ENCODE data around the gene PLXNA4. TPM values are rescaled to one million over a fixed set of nuclear protein-coding genes. Genes with fewer than 3 reads are reported as not detected.

PLXNA4 gene
- polyA plus RNA-seq, 1 experiment, result 0.22 TPM

- no peaks in the 10 kb centered on the region for H3K36me3 ChIP-seq (ENCODE audit: control insufficient read depth, insufficient read depth, low read length)
- H3K4me3 ChIP-seq (ENCODE audit: low read depth, low read length), result no peak overlapping the region
- DNase-seq (ENCODE audit: low read depth), result no peak
- ChIA-PET CTCF (no interaction called here), POLR2A (no interaction called here)
- no peak for TF ChIP-seq CTCF (IDR thresholded peaks at IDR 0.05; ENCODE audit: insufficient read depth, low read depth, low read length)
- no peaks in the 10 kb centered on the region for H3K27me3 ChIP-seq (ENCODE audit: control insufficient read depth, insufficient read depth, low read length)
Measured at GRCh38 chr7:132514430-132514829, 61.8 kb downstream of the PLXNA4 start.

GRCh38 chr7:132511921-132512320, 64.3 kb downstream of the PLXNA4 start:
- CTCF ChIA-PET, result interaction anchor here (0.9 kb wide), 1 partner anchor 566 kb away, joined by 3 read pairs; no protein-coding TSS in a partner anchor
- TF ChIP-seq CTCF (IDR thresholded peaks at IDR 0.05; ENCODE audit: insufficient read depth, low read depth, low read length), result no peak
- POLR2A ChIA-PET, result no interaction called here
- H3K4me3 ChIP-seq (ENCODE audit: low read depth, low read length), result no peak overlapping the region
- H3K27me3 ChIP-seq (ENCODE audit: control insufficient read depth, insufficient read depth, low read length), result no peaks in the 10 kb centered on the region
- no peaks in the 10 kb centered on the region for H3K36me3 ChIP-seq (ENCODE audit: control insufficient read depth, insufficient read depth, low read length)
- DNase-seq (ENCODE audit: low read depth), result no peak

DNA sequence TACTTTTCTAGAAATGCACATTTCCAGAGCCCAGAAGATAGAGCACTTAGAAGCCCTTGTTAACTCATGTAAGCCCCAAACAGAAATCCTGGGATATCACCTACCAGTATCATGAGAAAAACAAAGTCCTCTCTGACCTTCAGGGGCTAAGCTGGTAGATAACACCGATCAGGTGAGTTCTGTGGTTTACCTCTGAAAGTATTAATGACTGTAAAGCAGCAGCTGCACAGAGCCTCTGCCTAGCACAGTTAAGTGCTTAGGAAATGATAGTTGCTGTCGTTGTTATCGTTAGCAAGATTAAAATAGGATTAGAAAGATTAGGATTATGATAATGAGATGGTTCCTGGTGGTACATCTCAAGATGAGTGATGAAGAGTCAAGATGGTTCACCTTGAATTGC, 64.9 kb downstream of the PLXNA4 start:
- no peak for DNase-seq (ENCODE audit: low read depth)
- no peaks in the 10 kb centered on the region for H3K36me3 ChIP-seq (ENCODE audit: control insufficient read depth, insufficient read depth, low read length)
- no peak for TF ChIP-seq CTCF (IDR thresholded peaks at IDR 0.05; ENCODE audit: insufficient read depth, low read depth, low read length)
- CTCF ChIA-PET, result interaction anchor here (0.9 kb wide), 1 partner anchor 566 kb away, joined by 3 read pairs; no protein-coding TSS in a partner anchor
- POLR2A ChIA-PET, result no interaction called here
- no peaks in the 10 kb centered on the region for H3K27me3 ChIP-seq (ENCODE audit: control insufficient read depth, insufficient read depth, low read length)
- no peak overlapping the region for H3K4me3 ChIP-seq (ENCODE audit: low read depth, low read length)

DNA sequence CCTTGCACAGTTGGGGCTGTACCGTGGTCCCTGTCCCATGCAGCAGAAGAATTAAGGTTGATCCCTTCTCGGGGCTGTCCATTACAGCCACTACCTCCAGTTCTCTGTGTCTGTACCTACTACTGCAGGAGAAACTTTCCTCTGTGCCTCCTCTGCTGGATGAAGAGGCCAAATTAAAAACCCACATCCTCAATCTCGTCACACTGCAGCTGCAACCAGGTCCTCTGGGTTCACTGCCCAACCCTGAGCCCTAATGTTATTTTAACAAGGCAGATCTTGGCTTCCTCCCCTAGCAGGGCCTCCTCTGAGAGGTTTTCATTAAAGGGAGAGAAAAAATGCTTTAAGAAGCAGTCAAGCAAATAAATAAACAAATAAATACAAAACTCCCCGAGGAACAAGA, 66.6 kb downstream of the PLXNA4 start:
- ChIA-PET CTCF (no interaction called here), POLR2A (no interaction called here)
- TF ChIP-seq CTCF (IDR thresholded peaks at IDR 0.05; ENCODE audit: insufficient read depth, low read depth, low read length), result no peak
- H3K27me3 ChIP-seq (ENCODE audit: control insufficient read depth, insufficient read depth, low read length), result no peaks in the 10 kb centered on the region
- H3K4me3 ChIP-seq (ENCODE audit: low read depth, low read length), result no peak overlapping the region
- no peak for DNase-seq (ENCODE audit: low read depth)
- H3K36me3 ChIP-seq (ENCODE audit: control insufficient read depth, insufficient read depth, low read length), result no peaks in the 10 kb centered on the region

DNA sequence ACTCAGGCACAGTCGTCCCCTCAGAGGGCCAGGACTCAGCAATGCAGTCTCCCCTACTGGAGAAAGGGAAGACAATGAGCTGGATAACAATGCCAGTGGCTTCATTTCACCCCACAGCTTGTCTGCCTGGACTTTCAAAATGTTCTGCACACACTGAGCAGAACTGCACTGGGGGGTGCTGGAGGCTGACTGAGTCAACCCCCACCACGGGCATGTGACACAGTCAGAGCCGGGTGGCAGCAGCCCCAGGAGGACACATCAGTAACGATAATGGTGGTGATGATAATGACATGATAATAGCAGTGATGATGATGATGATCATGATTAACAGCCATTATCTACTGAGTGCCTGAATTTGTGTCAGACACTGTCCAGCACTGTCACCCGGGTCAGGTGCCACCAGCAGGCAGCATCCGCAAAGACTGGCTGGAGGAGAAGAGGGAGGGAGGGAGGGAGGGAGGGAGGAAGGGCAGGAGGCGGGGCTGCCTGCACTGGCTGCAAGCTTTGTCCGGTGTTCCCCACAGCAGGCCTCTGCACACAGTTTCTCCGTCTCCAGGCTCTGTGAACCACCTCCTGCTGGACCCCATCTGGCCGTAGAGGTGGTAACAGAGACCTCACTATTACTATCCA, 67.4 kb downstream of the PLXNA4 start:
- POLR2A ChIA-PET, result no interaction called here
- no peak for DNase-seq (ENCODE audit: low read depth)
- TF ChIP-seq CTCF (IDR thresholded peaks at IDR 0.05; ENCODE audit: insufficient read depth, low read depth, low read length), result no peak
- CTCF ChIA-PET, result interaction anchor here (1.3 kb wide), 1 partner anchor 72 kb away, joined by 3 read pairs; no protein-coding TSS in a partner anchor
- Histone ChIP-seq H3K27me3 (ENCODE audit: control insufficient read depth, insufficient read depth, low read length) (no peaks in the 10 kb centered on the region), H3K4me3 (ENCODE audit: low read depth, low read length) (no peak overlapping the region), H3K36me3 (ENCODE audit: control insufficient read depth, insufficient read depth, low read length) (no peaks in the 10 kb centered on the region)
